NOMO-1 treated with DMSO at 0.1 percent for 48 hours (cell line): ENCODE data around the gene GYS2.
A peak's percentile ranks its signal among the peaks of the same experiment; 100 is the strongest.

Source experiments
- DNase-seq: peaks from one replicate; lab custom pipeline; 2025; ENCODE audit not compliant: unreplicated experiment; lab: John Stamatoyannopoulos, UW

Gene GYS2

GRCh38 chr12:21509768-21510167 is 94.9 kb downstream of the GYS2 start:
- DNase-seq = no peak

- no peak for DNase-seq
These were observed 96.8 kb downstream of the GYS2 start for GRCh38 chr12:21507849-21508248.

GRCh38 chr12:21505888-21506287 is 98.8 kb downstream of the GYS2 start:
- no peak for DNase-seq

GRCh38 chr12:21502872-21503271 is 101.8 kb downstream of the GYS2 start:
- DNase-seq = no peak

- peak; percentile 10 for DNase-seq
These were observed 102.5 kb downstream of the GYS2 start for GRCh38 chr12:21502164-21502496.

- DNase-seq = peak; percentile 98
These were observed 103.1 kb downstream of the GYS2 start, which contains the start of the genes GOLT1B and RECQL for GRCh38 chr12:21501258-21502163. Gene GOLT1B, plus strand, starts transcription at chr12:21501789. Its CDS starts 135 bp downstream, at chr12:21501924. Gene RECQL, minus strand, starts transcription at chr12:21501635. Its CDS starts 2,065 bp downstream, at chr12:21499570.

- DNase-seq = no peak
These were observed 103.8 kb downstream of the GYS2 start for GRCh38 chr12:21500786-21501257.

GRCh38 chr12:21499765-21500164 is 104.9 kb downstream of the GYS2 start:
- DNase-seq = no peak
